GM19043 (cell line): ENCODE measurements around the gene WWC2.

Experiments
- ATAC-seq: cut with Tn5 transposase; IDR thresholded peaks from one replicate; pipeline ENCODE4 v1.9.1; 2021; ENCODE audit warnings: low read depth; ENCODE audit not compliant: unreplicated experiment

WWC2 gene

GRCh38 chr4:183364025-183364424 lies 265.0 kb downstream of the WWC2 start:
- no peak for ATAC-seq

GRCh38 chr4:183366206-183366835 lies 267.3 kb downstream of the WWC2 start:
- ATAC-seq: no peak

DNA sequence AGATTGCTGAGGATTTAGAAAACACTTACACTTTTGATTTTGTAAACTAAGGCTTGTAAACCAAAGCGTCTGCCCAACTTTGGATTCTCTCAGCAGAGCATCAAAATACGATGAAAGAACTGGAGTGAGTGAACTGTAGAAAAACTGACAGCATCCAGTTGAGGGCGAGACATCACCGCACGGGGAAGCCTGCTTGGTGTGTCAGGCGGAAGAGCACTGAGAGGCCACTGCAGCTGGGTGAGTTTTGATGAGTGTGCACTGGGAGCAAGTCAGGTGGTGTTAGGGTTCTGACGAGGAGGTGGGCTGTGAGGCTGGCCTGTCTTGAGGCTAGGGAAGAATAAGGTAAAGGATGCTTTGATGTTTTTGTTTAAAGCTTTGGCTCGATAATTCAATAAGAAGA lies 270.0 kb downstream of the WWC2 start:
- ATAC-seq: no peak
